Liver (tissue), 3 donors: ENCODE data around the gene URM1.

Source experiments
- CTCF ChIP-seq: fragments of 150-350 bp; IDR thresholded peaks from 2 replicates; pipeline ENCODE4 v1.5.1; 2017; ENCODE audit warnings: improper control_type of control experiment, low read depth, low read length; ENCODE audit not compliant: missing input control
- MAX ChIP-seq: IDR thresholded peaks from 2 replicates; pipeline ENCODE4 v1.6.1; 2016; ENCODE audit warnings: antibody characterized with exemption
- RXRA ChIP-seq, 2 donors: IDR thresholded peaks; 2 replicates each; pipeline ENCODE4 v1.6.1; 2017 to 2018; ENCODE audit warnings: antibody characterized with exemption in 2 of 2, mild to moderate bottlenecking in 1 of 2
- SP1 ChIP-seq: IDR thresholded peaks from 2 replicates; pipeline ENCODE4 v1.6.1; 2018; ENCODE audit warnings: antibody characterized with exemption, mild to moderate bottlenecking
- TAF1 ChIP-seq: conservative IDR thresholded peaks from 2 replicates; pipeline ENCODE4 v1.6.1; 2016; ENCODE audit warnings: antibody characterized with exemption, mild to moderate bottlenecking
- YY1 ChIP-seq: IDR thresholded peaks from 2 replicates; pipeline ENCODE4 v1.6.1; 2016; ENCODE audit warnings: antibody characterized with exemption, mild to moderate bottlenecking
- donor health status: healthy.
- donor health status: healthy.

- no peak for TF ChIP-seq CTCF
- TF ChIP-seq RXRA (IDR thresholded peaks at IDR 0.05): no peak
- no peak for TF ChIP-seq YY1
- no peak for TF ChIP-seq SP1
- no peak for TF ChIP-seq TAF1
- TF ChIP-seq MAX: no peak
These were observed 17.0 kb downstream of the URM1 start for GRCh38 chr9:128388150-128388549.
